ENCODE results near the gene HIP1. TPM values are rescaled to one million over a fixed set of nuclear protein-coding genes. Genes with fewer than 3 reads are reported as not detected.
A peak's percentile ranks its signal among the peaks of the same experiment; 100 is the strongest.
"Not testable (repeated sequence)": the region's sequence is repeated elsewhere in the genome, so short reads cannot be mapped to it uniquely, and the experiment has no call there.

The HIP1 gene
- total RNA-seq, 1 donor from 2014 or later: 30.9 TPM

GRCh38 chr7:75572396-75572795 lies 166.3 kb downstream of the HIP1 start:
- H3K9me3 Mint-ChIP-seq: no peaks in the 10 kb centered on the region
- no peak overlapping the region for H3K27ac Mint-ChIP-seq
- H3K4me1 Mint-ChIP-seq: peaks cover 6% of the 10 kb centered on the region
- no peak overlapping the region for H3K4me3 Mint-ChIP-seq
- DNase-seq (ENCODE audit: low spot score in 2 of 2, unreplicated experiment in 2 of 2): no peak
- TF ChIP-seq CTCF (IDR thresholded peaks at IDR 0.05; ENCODE audit: unreplicated experiment): no peak
- H3K36me3 Mint-ChIP-seq: peaks cover 21% of the 10 kb centered on the region
- peaks cover 1% of the 10 kb centered on the region for H3K27me3 Mint-ChIP-seq (ENCODE audit: low read depth)

GRCh38 chr7:75571209-75571608 lies 167.5 kb downstream of the HIP1 start:
- Mint-ChIP-seq H3K36me3 (peaks cover 29% of the 10 kb centered on the region), H3K27ac (no peak overlapping the region), H3K27me3 (ENCODE audit: low read depth) (peaks cover 1% of the 10 kb centered on the region), H3K9me3 (no peaks in the 10 kb centered on the region), H3K4me1 (peaks cover 9% of the 10 kb centered on the region), H3K4me3 (no peak overlapping the region)
- TF ChIP-seq CTCF (IDR thresholded peaks at IDR 0.05; ENCODE audit: unreplicated experiment): no peak
- DNase-seq (ENCODE audit: low spot score in 2 of 2, unreplicated experiment in 2 of 2): no peak

- H3K27ac Mint-ChIP-seq; H3K4me3 Mint-ChIP-seq; H3K9me3 Mint-ChIP-seq; DNase-seq (ENCODE audit: low spot score in 2 of 2, unreplicated experiment in 2 of 2); H3K27me3 Mint-ChIP-seq (ENCODE audit: low read depth): not testable (repeated sequence)
- H3K4me1 Mint-ChIP-seq: peaks cover 16% of the 10 kb centered on the region
- H3K36me3 Mint-ChIP-seq: peaks cover 24% of the 10 kb centered on the region
These were observed 169.0 kb downstream of the HIP1 start for GRCh38 chr7:75569629-75570282.

GRCh38 chr7:75567948-75568595 lies 170.7 kb downstream of the HIP1 start:
- H3K9me3 Mint-ChIP-seq: no peaks in the 10 kb centered on the region
- TF ChIP-seq CTCF (IDR thresholded peaks at IDR 0.05; ENCODE audit: unreplicated experiment): no peak
- no peak overlapping the region for H3K4me3 Mint-ChIP-seq
- peaks cover 27% of the 10 kb centered on the region for H3K36me3 Mint-ChIP-seq
- H3K4me1 Mint-ChIP-seq: peaks cover 16% of the 10 kb centered on the region
- peaks cover 9% of the 10 kb centered on the region for H3K27me3 Mint-ChIP-seq (ENCODE audit: low read depth)
- H3K27ac Mint-ChIP-seq: no peak overlapping the region
- DNase-seq (ENCODE audit: low spot score in 2 of 2, unreplicated experiment in 2 of 2): no peak

- Mint-ChIP-seq H3K27ac (peak overlapping the region; percentile 97), H3K27me3 (ENCODE audit: low read depth) (peaks cover 12% of the 10 kb centered on the region), H3K4me3 (no peak overlapping the region), H3K4me1 (peaks cover 16% of the 10 kb centered on the region), H3K9me3 (no peaks in the 10 kb centered on the region), H3K36me3 (peaks cover 36% of the 10 kb centered on the region)
- peak; percentile 49 to 78 for DNase-seq (ENCODE audit: low spot score in 2 of 2, unreplicated experiment in 2 of 2)
- TF ChIP-seq CTCF (IDR thresholded peaks at IDR 0.05; ENCODE audit: unreplicated experiment): no peak
These were observed 173.5 kb downstream of the HIP1 start for GRCh38 chr7:75565132-75565837.

- Mint-ChIP-seq H3K4me1 (peaks cover 16% of the 10 kb centered on the region), H3K27ac (no peak overlapping the region)
These were observed 175.6 kb downstream of the HIP1 start for GRCh38 chr7:75563171-75563570.

More at GRCh38 chr7:75563171-75563570, 175.6 kb downstream of the HIP1 start:
- peaks cover 30% of the 10 kb centered on the region for H3K36me3 Mint-ChIP-seq
- TF ChIP-seq CTCF (IDR thresholded peaks at IDR 0.05; ENCODE audit: unreplicated experiment): no peak
- no peak overlapping the region for H3K4me3 Mint-ChIP-seq
- DNase-seq (ENCODE audit: low spot score in 2 of 2, unreplicated experiment in 2 of 2): no peak
- H3K27me3 Mint-ChIP-seq (ENCODE audit: low read depth): peaks cover 11% of the 10 kb centered on the region
- H3K9me3 Mint-ChIP-seq: no peaks in the 10 kb centered on the region
